Keratinocyte (primary cell): Measurements from ENCODE around the gene ZRSR2.

Experiments used
- EZH2 ChIP-seq: IDR thresholded peaks from one replicate; pipeline ENCODE4 v1.6.1; 2012; ENCODE audit warnings: inconsistent platforms, mild to moderate bottlenecking, low read length, moderate library complexity
- TF ChIP-seq, protein P1 (sequence below), 3 experiments: IDR thresholded peaks in 1 of 3; conservative IDR thresholded peaks in 1 of 3; optimal IDR thresholded peaks in 1 of 3; 2 replicates in 2 of 3; 3 replicates in 1 of 3; pipeline versions ENCODE3 to v1.5.1; 2011; ENCODE audit warnings: low read length in 3 of 3, mild to moderate bottlenecking in 3 of 3, moderate library complexity in 2 of 3, control low read depth in 1 of 3, inconsistent platforms in 1 of 3; ENCODE audit not compliant: insufficient read depth in 2 of 3; ENCODE audit errors: extremely low read depth in 1 of 3

DNA sequence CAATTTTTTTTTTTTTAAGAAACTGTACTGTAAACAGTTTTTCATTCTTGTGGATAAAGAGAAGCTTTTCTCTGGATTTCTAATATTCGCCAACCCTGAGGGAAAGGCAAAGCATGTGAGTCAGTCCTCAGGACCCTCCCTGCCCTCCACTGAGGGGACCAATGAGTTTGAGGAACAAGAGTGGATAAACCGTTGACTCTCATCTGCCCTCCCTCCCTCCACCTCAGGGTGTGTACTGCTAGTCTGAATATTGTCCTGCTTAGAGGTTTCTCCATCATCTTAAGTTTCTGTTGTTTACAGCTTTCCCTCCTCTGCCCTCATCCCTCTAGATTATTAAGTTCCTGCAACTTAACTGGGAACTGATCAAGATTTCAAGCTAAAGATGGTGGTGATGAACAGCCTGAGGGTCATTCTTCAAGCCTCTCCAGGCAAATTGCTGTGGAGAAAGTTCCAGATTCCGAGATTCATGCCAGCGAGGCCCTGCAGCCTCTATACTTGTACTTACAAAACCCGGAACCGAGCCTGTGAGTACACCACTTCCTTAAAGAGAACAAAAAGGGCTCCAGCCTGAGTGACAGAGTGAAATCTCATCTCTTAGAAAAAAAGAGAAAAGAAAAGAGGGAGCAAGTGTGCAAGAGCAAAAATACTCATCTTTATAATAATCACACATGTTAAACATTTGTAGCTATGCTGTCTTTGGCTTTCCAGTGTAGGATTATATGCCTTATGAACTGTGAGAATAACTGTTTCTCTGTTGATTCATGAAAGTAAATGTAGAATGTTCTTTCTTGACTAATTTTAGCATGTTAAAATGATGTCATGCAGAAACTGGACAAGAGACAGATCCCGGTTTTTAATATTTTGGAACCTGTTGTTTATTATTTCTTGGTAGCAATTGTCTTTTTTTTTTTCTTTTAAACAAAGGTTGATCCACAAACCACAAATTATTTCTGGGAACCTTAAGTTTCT lies 40.4 kb upstream of the ZRSR2 start:
- no peak for TF ChIP-seq EZH2
- TF ChIP-seq, protein P1, sequence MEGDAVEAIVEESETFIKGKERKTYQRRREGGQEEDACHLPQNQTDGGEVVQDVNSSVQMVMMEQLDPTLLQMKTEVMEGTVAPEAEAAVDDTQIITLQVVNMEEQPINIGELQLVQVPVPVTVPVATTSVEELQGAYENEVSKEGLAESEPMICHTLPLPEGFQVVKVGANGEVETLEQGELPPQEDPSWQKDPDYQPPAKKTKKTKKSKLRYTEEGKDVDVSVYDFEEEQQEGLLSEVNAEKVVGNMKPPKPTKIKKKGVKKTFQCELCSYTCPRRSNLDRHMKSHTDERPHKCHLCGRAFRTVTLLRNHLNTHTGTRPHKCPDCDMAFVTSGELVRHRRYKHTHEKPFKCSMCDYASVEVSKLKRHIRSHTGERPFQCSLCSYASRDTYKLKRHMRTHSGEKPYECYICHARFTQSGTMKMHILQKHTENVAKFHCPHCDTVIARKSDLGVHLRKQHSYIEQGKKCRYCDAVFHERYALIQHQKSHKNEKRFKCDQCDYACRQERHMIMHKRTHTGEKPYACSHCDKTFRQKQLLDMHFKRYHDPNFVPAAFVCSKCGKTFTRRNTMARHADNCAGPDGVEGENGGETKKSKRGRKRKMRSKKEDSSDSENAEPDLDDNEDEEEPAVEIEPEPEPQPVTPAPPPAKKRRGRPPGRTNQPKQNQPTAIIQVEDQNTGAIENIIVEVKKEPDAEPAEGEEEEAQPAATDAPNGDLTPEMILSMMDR (optimal IDR thresholded peaks at IDR 0.05 in 1 of 3, IDR thresholded peaks at IDR 0.05 in 1 of 3, conservative IDR thresholded peaks at IDR 0.05 in 1 of 3; ENCODE audit: extremely low read depth in 1 of 3, insufficient read depth in 2 of 3, low read length in 3 of 3), result no peak
